K562 (cell line): ENCODE results near the gene AVPI1. TPM values are rescaled to one million over a fixed set of nuclear protein-coding genes. Genes with fewer than 3 reads are reported as not detected.

Experiments
- CHD1 ChIP-seq: fragments of 200-600 bp; sonication (generic); IDR thresholded peaks from one replicate; pipeline ENCODE4 v1.6.1; 2012; ENCODE audit warnings: mild to moderate bottlenecking, moderate library complexity, low read length, inconsistent platforms
- CXXC5 ChIP-seq: fragments of 250-450 bp; sonication (Bioruptor Pico); IDR thresholded peaks from 2 replicates; pipeline ENCODE4 v1.8.0; 2022; ENCODE audit warnings: inconsistent platforms, mild to moderate bottlenecking, moderate library complexity
- NBN ChIP-seq: fragments of 450-650 bp; IDR thresholded peaks from 2 replicates; pipeline ENCODE4 v1.6.1; 2016; ENCODE audit warnings: low read depth, mild to moderate bottlenecking
- PCBP2 ChIP-seq: fragments of 200-400 bp; formaldehyde crosslinking; IDR thresholded peaks from 2 replicates; pipeline ENCODE4 v1.6.1; 2018; ENCODE audit warnings: low read length, low read depth, mild to moderate bottlenecking, moderate library complexity; ENCODE audit not compliant: poor library complexity, severe bottlenecking
- RBBP5 ChIP-seq: fragments of 200-600 bp; sonication (generic); IDR thresholded peaks from 2 replicates; pipeline ENCODE4 v1.6.1; 2012; ENCODE audit warnings: borderline replicate concordance, mild to moderate bottlenecking, low read length, control low read depth, inconsistent platforms; ENCODE audit not compliant: insufficient read depth, poor library complexity, severe bottlenecking
- SAP30 ChIP-seq: fragments of 200-600 bp; sonication (generic); IDR thresholded peaks from 2 replicates; pipeline ENCODE4 v1.6.1; 2012; ENCODE audit warnings: borderline replicate concordance, low read depth, mild to moderate bottlenecking, moderate library complexity, low read length, control low read depth, inconsistent platforms; ENCODE audit not compliant: insufficient read depth, poor library complexity, severe bottlenecking
- YY1 ChIP-seq, 3 experiments: IDR thresholded peaks; 2 replicates each; pipeline ENCODE4 v1.6.1; 2011; ENCODE audit warnings: low read length in 2 of 3, mild to moderate bottlenecking in 2 of 3, moderate library complexity in 2 of 3, borderline replicate concordance in 1 of 3, control low read depth in 1 of 3, low read depth in 1 of 3; ENCODE audit not compliant: insufficient read depth in 3 of 3, insufficient replicate concordance in 2 of 3, control insufficient read depth in 1 of 3, insufficient read length in 1 of 3; ENCODE audit errors: extremely low read depth in 1 of 3
- ZBTB40 ChIP-seq, 2 experiments: fragments of 450-650 bp in 1 of 2; sonication (generic) in 1 of 2; formaldehyde crosslinking in 1 of 2; IDR thresholded peaks; 2 replicates each; pipeline versions ENCODE4 v1.7.1 to v1.9.0; 2016 to 2022; ENCODE audit warnings: inconsistent platforms in 1 of 2, mild to moderate bottlenecking in 1 of 2, missing genetic modification reagents in 1 of 2
- ZBTB7A ChIP-seq: IDR thresholded peaks from 2 replicates; pipeline ENCODE4 v1.6.1; 2011; ENCODE audit warnings: low read depth, mild to moderate bottlenecking, low read length, moderate library complexity, borderline replicate concordance; ENCODE audit not compliant: control insufficient read depth
- polyA plus RNA-seq, 8 experiments: library from polyadenylated mRNA; depleted of rRNA in 4 of 8; stranded (reverse) in 5 of 8; unstranded in 3 of 8; fragments of >200 nt; fragmentation: Nextera tagmentation in 2 of 8; fragmentation: Illumina TruSeq in 1 of 8; extraction: Ambion mirVana in 2 of 8; extraction: Trizol in 1 of 8; gene quantifications; 2 replicates each; pipeline versions ENCODE4 v1.2.1 to v1.2.3, GENCODE V29; 2011 to 2014; ENCODE audit warnings: inconsistent platforms in 1 of 8, missing spikeins in 1 of 8
- total RNA-seq, 7 experiments: library from RNA; depleted of rRNA in 6 of 7; stranded (reverse); fragments of >200 nt in 6 of 7; fragmentation: Illumina TruSeq in 2 of 7; extraction: Trizol in 2 of 7; gene quantifications; 2 replicates each; pipeline versions ENCODE4 v1.2.1 to v1.2.3, GENCODE V29; 2011 to 2021; ENCODE audit warnings: low replicate concordance in 1 of 7
- TF ChIP-seq, protein P1 (sequence below): fragments of 450-650 bp; IDR thresholded peaks from 2 replicates; pipeline ENCODE4 v1.6.1; 2016; ENCODE audit warnings: borderline replicate concordance

Gene AVPI1
- total and polyA plus RNA-seq, 9 of the 15 experiments (the other 6 are each of a cell fraction or from before 2014, with no cell fraction given): 0.90 to 10.4 (median 7.4) TPM

GRCh38 chr10:97632949-97633884 is 53.8 kb downstream of the AVPI1 start, which contains the start of gene MORN4 (continued):
- TF ChIP-seq ZBTB40 (IDR thresholded peaks at IDR 0.05) (peak; percentile 73), ZBTB40 (CRISPR knock-in tag; IDR thresholded peaks at IDR 0.05) (no peak), SAP30 (peak; percentile 29), NBN (no peak), CXXC5 (CRISPR knock-in tag) (peak; percentile 75), PCBP2 (no peak), CHD1 (no peak), YY1 (IDR thresholded peaks at IDR 0.05; ENCODE audit: borderline replicate concordance in 1 of 3, control insufficient read depth in 1 of 3, extremely low read depth in 1 of 3, insufficient read depth in 3 of 3, insufficient read length in 1 of 3, insufficient replicate concordance in 2 of 3, low read depth in 1 of 3, low read length in 2 of 3) (peak; percentile 97 to 99 (median 99)), RBBP5 (peak; percentile 50), ZBTB7A (peak; percentile 56; the same call in 1 of the 2 replicates)
- TF ChIP-seq, protein P1, sequence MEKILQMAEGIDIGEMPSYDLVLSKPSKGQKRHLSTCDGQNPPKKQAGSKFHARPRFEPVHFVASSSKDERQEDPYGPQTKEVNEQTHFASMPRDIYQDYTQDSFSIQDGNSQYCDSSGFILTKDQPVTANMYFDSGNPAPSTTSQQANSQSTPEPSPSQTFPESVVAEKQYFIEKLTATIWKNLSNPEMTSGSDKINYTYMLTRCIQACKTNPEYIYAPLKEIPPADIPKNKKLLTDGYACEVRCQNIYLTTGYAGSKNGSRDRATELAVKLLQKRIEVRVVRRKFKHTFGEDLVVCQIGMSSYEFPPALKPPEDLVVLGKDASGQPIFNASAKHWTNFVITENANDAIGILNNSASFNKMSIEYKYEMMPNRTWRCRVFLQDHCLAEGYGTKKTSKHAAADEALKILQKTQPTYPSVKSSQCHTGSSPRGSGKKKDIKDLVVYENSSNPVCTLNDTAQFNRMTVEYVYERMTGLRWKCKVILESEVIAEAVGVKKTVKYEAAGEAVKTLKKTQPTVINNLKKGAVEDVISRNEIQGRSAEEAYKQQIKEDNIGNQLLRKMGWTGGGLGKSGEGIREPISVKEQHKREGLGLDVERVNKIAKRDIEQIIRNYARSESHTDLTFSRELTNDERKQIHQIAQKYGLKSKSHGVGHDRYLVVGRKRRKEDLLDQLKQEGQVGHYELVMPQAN: peak; percentile 58; the same call in 1 of the 2 replicates
